ENCODE measurements around the gene NTRK3.

The NTRK3 gene

GRCh38 chr15:88090481-88091011 lies 166.0 kb downstream of the NTRK3 start (continued):
- TF ChIP-seq PATZ1 (CRISPR knock-in tag; IDR thresholded peaks at IDR 0.05; ENCODE audit: borderline replicate concordance) (no peak), TSHZ2 (CRISPR knock-in tag; IDR thresholded peaks at IDR 0.05) (no peak), ZFP3 (CRISPR knock-in tag; IDR thresholded peaks at IDR 0.05) (no peak)

GRCh38 chr15:88089731-88090130 lies 166.8 kb downstream of the NTRK3 start:
- TF ChIP-seq PPARA (CRISPR knock-in tag; IDR thresholded peaks at IDR 0.05; ENCODE audit: borderline replicate concordance), result no peak
- no peak for TF ChIP-seq ZNF8 (CRISPR knock-in tag; IDR thresholded peaks at IDR 0.05)
- TF ChIP-seq ISL1 (CRISPR knock-in tag; IDR thresholded peaks at IDR 0.05), result no peak
- TF ChIP-seq CSRNP3 (CRISPR knock-in tag; IDR thresholded peaks at IDR 0.05), result no peak
- no peak for TF ChIP-seq ARNTL (CRISPR knock-in tag; IDR thresholded peaks at IDR 0.05; ENCODE audit: borderline replicate concordance, low read depth)
- TF ChIP-seq CREB5 (CRISPR knock-in tag; IDR thresholded peaks at IDR 0.05; ENCODE audit: low read depth), result no peak
- no peak for TF ChIP-seq TSHZ2 (CRISPR knock-in tag; IDR thresholded peaks at IDR 0.05)
- no peak for TF ChIP-seq ZNF70 (CRISPR knock-in tag; IDR thresholded peaks at IDR 0.05)
- TF ChIP-seq SNAI2 (CRISPR knock-in tag; IDR thresholded peaks at IDR 0.05), result no peak
- no peak for TF ChIP-seq PATZ1 (CRISPR knock-in tag; IDR thresholded peaks at IDR 0.05; ENCODE audit: borderline replicate concordance)
- TF ChIP-seq ZC3H10 (CRISPR knock-in tag; IDR thresholded peaks at IDR 0.05), result no peak

GRCh38 chr15:88089024-88089620 lies 167.4 kb downstream of the NTRK3 start:
- TF ChIP-seq ISL1 (CRISPR knock-in tag; IDR thresholded peaks at IDR 0.05) (peak; percentile 87), ZFP3 (CRISPR knock-in tag; IDR thresholded peaks at IDR 0.05) (peak; percentile 76; the same call in 1 of the 2 replicates), TSHZ2 (CRISPR knock-in tag; IDR thresholded peaks at IDR 0.05) (no peak)
- no peak for ATAC-seq

More at GRCh38 chr15:88089731-88090130, 166.8 kb downstream of the NTRK3 start:
- no peak for ATAC-seq

Data from SK-N-SH treated with all-trans-retinoic acid at 6 μM for 48 hours (cell line).